ENCODE measurements around the gene MON1B. TPM values are rescaled to one million over a fixed set of nuclear protein-coding genes. Genes with fewer than 3 reads are reported as not detected.
"Not testable (repeated sequence)": the region's sequence is repeated elsewhere in the genome, so short reads cannot be mapped to it uniquely, and the experiment has no call there.

The MON1B gene
- total and polyA plus RNA-seq, 8 donors, result 22.1 to 64.3 (median 24.9) TPM

- Histone ChIP-seq H3K36me3 (no peaks in the 10 kb centered on the region), H3K4me1 (no peaks in the 10 kb centered on the region), H3K27me3 (no peaks in the 10 kb centered on the region), H3K27ac (no peak overlapping the region), H3K9me3 (no peaks in the 10 kb centered on the region), H3K4me3 (no peak overlapping the region)
- DNase-seq (no peak), ATAC-seq (peak; percentile 33)
- intact Hi-C loops (cut with DNase I), result no loop called here
- no peak for TF ChIP-seq CTCF (IDR thresholded peaks at IDR 0.05)
Measured at GRCh38 chr16:77157346-77158058, 33.5 kb upstream of the MON1B start.

- H3K27me3 ChIP-seq, result no peaks in the 10 kb centered on the region
- DNase-seq, result no peak
- TF ChIP-seq CTCF (IDR thresholded peaks at IDR 0.05), result no peak
- no peak overlapping the region for H3K4me3 ChIP-seq
- H3K27ac ChIP-seq, result no peak overlapping the region
- no peak for ATAC-seq
- intact Hi-C loops (cut with DNase I), result no loop called here
- H3K9me3 ChIP-seq, result no peaks in the 10 kb centered on the region
- H3K4me1 ChIP-seq, result no peaks in the 10 kb centered on the region
- H3K36me3 ChIP-seq, result no peaks in the 10 kb centered on the region
Measured at GRCh38 chr16:77158293-77158692, 32.7 kb upstream of the MON1B start.

- H3K9me3 ChIP-seq, result no peaks in the 10 kb centered on the region
- H3K4me1 ChIP-seq, result no peaks in the 10 kb centered on the region
- no peak overlapping the region for H3K4me3 ChIP-seq
- H3K27ac ChIP-seq, result no peak overlapping the region
- no peak for DNase-seq
- no peak for TF ChIP-seq CTCF (IDR thresholded peaks at IDR 0.05)
- ATAC-seq, result no peak
- intact Hi-C loops (cut with DNase I), result loop anchor here in 1 of 2 donors (10.0 kb wide), 1 partner anchor 1370 kb away; no protein-coding TSS in a partner anchor
- no peaks in the 10 kb centered on the region for H3K36me3 ChIP-seq
- no peaks in the 10 kb centered on the region for H3K27me3 ChIP-seq
Measured at GRCh38 chr16:77165006-77165405, 26.0 kb upstream of the MON1B start.

GRCh38 chr16:77165536-77166236, 25.3 kb upstream of the MON1B start:
- H3K4me1 ChIP-seq, H3K27ac ChIP-seq, H3K9me3 ChIP-seq, H3K4me3 ChIP-seq, H3K27me3 ChIP-seq, ATAC-seq, H3K36me3 ChIP-seq, DNase-seq: not testable (repeated sequence)
- intact Hi-C loops (cut with DNase I), result loop anchor here in 1 of 2 donors (10.0 kb wide), 1 partner anchor 1371 kb away; no protein-coding TSS in a partner anchor

GRCh38 chr16:77166726-77167125, 24.3 kb upstream of the MON1B start:
- no peak for TF ChIP-seq CTCF (IDR thresholded peaks at IDR 0.05)
- H3K4me3 ChIP-seq, result no peak overlapping the region
- H3K36me3 ChIP-seq, result no peaks in the 10 kb centered on the region
- intact Hi-C loops (cut with DNase I), result loop anchor here in 1 of 2 donors (10.0 kb wide), 1 partner anchor 1372 kb away; no protein-coding TSS in a partner anchor
- no peaks in the 10 kb centered on the region for H3K4me1 ChIP-seq
- H3K9me3 ChIP-seq, result no peaks in the 10 kb centered on the region
- H3K27me3 ChIP-seq, result peaks cover 0 to 5% of the 10 kb centered on the region in 2 donors
- ATAC-seq, result no peak
- no peak for DNase-seq
- no peak overlapping the region for H3K27ac ChIP-seq
